Activated T-cell treated with anti-CD3 and anti-CD28 coated beads, Interleukin-2, amount 50 U/mL, for 48 hours (primary cell): Measurements from ENCODE around the gene RIN3.
"Not testable (repeated sequence)": the region's sequence is repeated elsewhere in the genome, so short reads cannot be mapped to it uniquely, and the experiment has no call there.

Experiments
- DNase-seq, 2 experiments: peaks; one replicate each; pipeline ENCODE4 v3.0.0-alpha.2; 2020

RIN3 gene

DNA sequence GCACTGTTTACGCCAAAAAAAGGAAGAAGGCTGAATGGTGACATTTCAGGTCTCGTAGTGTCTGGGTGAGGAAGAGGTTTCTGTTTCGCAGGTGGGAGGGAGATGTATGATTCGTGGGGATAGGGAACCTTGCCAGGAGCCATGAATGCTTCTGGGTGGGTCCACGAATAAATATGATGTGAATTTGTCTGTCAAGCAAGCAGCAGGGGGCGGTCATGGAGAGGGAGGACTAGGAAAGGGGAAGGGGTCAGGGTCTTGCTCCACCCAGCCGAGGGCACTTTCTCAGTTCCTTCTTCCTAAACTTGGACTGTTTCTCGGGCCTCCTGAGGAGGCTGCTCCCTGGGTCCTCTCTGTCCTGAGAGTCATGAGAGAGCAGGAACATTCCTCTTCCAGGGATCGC is 162.4 kb downstream of the RIN3 start:
- DNase-seq: no peak

DNA sequence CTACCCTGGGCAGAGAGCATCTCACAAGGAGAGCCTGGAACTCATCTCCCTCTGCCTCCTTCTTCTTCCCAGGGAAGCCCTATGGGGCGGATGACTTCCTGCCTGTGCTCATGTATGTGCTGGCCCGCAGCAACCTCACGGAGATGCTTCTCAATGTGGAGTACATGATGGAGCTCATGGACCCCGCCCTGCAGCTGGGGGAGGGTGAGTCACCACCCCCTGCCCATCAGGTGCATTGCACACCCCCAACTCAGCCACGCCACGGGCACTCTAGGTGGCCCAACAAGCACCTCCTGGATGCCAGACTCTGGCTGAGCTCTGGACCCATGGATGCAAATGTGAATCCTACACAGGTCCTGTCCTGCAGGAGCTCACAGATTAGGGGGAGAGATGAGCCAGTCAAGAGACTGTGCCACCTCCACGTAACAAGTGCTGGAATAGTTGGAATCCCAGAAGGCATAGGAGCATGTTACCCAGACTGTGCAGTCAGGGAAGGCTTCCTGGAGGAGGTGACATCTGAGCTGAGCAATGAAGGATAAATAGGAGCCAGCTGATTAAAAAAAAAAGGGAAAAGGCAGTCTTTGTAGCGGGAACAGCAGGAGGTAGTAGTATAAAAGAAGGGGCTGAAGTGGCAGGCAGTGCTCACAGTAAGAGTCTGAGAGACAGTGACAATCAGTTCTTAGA is 163.0 kb downstream of the RIN3 start:
- no peak for DNase-seq

DNA sequence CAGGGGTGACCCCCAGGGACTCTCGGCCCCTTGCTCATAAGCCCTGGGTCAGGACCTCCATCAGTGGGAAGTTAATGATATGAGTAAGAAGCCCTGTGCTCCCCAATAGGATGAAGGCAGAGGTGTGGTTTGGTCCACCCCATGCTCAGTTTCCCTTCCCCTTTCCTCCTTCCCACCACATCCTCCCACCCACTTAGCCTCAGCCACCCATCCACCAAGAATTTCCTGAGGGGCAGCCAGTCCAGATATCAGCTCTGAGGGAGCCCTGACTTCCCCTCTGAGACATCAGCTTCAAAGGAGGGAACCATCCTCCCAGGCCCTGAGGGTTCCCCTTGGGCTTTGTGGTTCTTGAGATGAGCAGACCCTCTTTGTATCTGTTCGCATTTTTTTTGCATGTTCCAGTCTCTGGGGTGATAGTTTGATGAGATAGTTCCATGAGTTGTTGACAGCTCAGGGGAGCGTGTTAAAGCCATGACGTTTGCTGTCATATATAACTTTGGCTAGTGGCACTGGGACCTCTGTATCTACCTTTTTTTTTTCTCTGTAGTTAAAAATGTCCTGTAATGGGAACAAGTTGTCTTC is 163.6 kb downstream of the RIN3 start:
- DNase-seq: peak; percentile 82 to 84

DNA sequence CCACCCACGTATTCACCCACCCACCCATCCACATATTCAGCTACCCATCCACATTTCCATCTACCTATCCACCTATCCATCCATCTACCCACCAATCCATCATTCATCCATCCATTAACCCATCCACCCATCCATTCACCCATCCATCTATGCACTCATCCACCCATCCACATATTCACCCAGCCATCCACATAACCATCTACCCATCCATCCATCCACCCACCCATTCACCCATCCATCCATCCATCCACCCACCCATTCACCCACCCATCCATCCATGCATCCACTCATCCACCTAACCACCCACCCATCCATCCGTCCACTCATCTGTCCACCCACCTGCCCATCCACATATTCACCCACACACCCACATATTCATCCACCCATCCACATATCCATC is 164.4 kb downstream of the RIN3 start:
- DNase-seq: no peak

DNA sequence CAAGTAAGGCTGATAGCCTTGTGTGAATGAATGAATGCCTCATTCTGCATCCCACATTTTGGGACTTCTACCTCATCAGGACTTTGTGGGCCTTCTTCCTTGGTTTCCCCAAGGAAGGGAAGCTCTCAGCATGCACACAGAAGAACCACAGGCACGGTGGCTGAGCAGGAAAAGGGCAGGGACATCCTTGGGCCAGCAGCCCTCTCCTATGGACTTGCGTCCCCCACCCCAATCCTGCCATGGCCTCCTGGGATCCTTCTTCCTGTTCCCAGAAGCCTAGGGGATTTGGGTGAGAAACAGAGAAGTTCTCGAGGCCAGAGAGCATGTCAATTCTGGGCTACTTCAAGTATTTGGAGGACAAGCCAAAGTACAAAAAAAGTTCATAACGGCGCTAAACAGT is 165.2 kb downstream of the RIN3 start:
- DNase-seq: no peak

DNA sequence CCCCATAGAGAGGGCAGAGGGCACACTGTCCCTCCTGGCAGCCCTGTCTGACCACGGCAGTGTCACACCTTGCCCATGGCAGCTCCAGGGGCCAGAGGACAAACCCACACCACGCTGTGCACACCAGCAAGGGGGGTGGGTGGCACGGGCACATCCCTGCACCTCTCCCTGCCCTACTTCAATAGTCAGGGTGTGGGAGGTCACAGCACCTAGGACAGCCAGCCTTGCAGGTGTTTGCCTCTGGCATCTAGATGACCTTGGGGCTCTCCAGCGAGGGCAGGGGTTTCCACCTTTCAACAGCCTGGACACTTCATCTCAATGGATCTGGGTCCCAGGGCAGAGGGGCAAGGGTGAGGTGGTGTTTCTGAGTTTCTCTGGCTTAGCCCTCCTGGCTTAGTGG is 165.7 kb downstream of the RIN3 start:
- DNase-seq: no peak

DNA sequence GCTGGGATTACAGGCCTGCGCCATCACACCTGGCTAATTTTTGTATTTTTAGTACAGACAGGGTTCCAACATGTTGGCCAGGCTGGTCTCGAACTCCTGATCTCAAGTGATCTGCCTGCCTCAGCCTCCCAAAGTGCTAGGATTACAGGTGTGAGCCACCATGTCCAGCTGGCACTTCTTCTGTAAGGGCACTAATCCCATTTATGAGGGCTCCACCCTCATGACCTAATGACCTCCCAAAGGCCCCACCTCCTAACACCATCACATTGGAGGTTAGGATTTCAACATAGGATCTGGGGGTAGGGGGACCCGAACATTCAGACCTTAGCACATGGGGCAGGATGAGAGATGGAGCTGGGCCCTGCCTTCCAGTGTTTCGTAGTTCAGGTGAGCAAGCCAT is 166.7 kb downstream of the RIN3 start:
- DNase-seq: not testable (repeated sequence)

DNA sequence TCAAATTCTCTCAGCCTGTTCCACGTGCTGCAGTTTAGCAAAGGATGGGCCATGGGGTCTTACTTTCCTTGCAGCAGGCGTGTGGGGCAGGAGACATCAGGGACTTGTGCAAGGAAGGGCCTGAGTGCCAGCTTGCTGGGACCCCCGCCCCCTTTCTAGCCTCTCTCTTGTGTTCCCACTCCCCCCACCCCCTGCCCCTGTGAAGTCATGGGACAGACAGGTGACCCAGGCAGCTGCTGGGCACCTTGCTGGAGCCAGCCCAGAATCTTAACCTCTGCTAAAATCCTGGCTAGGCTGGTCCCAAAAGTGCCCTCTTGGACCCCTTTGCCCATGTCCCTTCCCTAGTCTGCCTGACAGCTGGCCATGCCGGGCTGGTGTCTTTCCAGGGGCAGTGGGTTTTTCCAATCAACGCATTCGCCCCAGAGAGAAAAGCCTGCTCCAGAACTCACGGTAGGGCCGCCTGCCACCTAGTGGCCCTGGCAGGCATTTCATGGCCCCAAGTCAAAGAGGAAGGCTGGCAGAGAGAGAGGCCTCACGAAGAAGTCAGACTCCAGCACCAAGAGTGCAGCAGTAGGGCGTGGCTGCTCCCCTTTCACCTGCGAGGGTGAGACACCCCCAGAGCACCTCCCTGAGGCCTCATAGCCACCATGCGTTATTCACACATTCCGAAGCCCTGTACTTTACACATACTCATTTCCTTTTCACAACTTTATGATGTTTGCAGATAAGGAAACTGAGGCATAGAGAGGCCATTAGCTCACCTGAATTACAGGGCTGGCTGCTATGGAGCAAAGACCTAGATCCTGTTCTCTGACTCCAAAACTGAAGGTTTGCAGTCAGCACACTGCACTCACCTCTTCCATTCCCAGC is 167.4 kb downstream of the RIN3 start:
- peak; percentile 85 to 87 for DNase-seq

DNA sequence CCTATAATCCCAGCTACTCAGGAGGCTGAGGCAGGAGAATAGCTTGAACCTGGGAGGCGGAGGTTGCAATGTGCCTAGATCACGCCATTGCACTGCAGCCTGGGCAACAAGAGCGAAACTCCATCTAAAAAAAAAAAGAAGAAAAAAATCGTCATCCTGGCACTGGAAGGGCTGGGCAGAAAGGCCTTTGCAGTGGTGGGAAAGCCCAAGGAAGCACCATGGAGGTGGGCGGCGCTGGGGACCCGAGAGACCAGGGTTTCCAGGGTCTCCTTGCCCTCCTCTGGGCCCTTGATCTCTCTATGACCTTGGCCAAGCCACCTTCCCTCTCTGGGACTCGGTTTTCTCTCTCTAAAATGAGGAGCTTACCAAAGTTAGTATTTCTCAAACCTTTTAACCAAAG is 169.5 kb downstream of the RIN3 start:
- DNase-seq: no peak

DNA sequence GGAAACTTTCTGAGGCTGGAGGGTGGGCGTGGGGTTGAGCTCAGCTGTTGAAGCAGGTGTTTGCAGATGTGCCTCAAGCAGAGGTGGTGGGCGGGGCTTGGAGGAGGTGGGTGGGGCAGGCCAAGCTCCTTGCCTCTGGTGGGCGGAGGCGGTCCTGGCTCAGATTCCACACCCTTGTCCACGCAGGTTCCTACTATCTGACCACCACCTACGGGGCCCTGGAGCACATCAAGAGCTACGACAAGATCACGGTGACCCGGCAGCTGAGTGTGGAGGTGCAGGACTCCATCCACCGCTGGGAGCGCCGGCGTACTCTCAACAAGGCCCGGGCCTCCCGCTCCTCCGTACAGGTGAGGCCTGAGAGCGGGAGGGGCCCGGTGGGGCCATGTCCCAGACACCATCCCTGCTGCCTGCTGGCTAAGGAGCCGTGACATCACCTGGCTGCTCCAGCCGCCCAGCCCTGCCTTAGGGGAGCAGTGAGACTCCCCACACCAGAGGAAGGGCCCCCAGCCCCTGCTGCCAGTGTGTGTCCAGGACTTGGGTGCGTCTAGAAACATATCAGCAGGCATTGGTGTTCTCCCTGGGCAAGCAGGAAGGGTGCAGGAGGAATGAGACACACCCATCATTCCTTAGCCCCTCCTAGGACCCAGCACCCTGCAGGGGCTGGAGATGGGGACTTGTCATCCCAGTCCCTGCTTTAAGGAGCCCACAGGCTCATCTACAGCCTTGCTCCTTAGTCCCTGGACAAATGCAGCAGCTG is 171.4 kb downstream of the RIN3 start:
- DNase-seq: no peak

DNA sequence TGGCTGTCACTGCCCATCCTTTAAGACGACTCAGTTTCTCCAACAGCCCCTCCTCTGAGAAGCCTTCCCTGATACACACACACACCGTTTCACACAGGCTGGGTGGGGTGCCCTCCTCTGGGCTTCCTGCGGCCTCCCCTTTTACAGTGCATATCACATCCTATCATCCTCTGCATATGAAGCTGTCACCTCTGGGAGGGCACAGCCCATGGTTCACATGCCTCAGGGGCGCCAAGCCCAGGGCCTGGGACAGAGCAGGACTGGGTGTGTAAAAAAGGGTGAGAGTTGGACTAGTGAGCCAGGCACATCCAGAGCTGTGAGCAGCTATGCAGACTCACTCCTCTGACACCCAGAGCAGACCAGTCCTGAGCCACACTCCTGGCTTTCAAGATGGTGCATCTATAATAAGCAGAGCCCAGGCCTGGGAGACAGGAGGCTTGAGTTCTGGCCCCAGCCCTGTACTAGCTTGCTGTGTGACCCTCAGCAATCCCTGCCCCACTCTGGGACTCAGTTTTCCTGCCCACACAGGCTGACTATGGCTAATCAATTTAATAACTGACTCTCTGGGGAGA is 172.3 kb downstream of the RIN3 start:
- no peak for DNase-seq

DNA sequence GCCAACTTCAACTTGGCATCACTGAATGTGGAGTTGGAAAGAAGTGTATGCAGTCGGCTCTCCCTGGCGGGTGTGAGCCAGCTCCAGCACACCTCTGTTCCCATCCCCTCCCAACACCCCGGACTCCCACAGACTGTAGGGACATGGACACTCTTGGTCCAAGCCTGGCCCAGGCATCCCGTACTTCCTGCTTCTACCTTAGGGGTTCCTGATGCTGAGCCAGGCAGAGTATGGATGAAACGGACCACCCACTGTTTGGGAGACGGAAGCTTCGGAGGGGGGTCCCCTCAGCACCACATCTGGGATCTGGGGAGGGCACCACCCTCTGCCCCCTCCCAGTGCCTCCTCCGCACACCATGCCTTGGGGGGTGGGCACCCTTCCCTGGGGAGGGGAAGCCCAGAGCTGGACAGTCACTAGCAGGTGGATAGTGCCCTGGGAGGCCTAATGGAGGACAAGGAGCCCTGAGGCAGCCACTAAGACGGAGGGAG is 172.9 kb downstream of the RIN3 start:
- no peak for DNase-seq

DNA sequence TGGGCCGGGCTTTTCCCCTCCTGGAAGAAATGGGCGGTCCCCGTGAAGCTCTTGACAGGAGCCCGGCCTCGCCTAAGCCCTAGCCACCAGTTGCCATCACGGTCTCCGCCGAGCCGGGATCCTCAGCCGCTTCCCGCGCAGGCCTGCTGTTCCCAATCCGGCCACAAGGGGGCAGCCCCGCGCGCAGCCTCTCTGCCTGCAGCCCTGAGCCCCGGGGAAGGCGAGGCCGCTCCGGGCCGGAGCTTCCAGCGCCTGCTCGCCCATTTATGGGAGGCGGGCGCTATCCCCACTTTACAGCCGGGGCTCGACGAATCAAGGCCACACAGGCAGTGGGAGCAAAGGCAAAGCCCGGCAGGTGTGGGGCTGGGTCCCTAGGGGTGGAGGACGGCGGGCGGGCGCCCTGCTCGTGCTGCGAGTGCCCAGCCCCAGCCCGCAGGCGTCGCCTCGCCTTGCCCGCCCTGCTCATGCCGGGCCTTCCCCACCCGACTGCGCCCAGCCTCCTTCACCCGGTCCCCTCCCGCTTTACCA is 173.4 kb downstream of the RIN3 start:
- DNase-seq: peak; percentile 88 to 89

DNA sequence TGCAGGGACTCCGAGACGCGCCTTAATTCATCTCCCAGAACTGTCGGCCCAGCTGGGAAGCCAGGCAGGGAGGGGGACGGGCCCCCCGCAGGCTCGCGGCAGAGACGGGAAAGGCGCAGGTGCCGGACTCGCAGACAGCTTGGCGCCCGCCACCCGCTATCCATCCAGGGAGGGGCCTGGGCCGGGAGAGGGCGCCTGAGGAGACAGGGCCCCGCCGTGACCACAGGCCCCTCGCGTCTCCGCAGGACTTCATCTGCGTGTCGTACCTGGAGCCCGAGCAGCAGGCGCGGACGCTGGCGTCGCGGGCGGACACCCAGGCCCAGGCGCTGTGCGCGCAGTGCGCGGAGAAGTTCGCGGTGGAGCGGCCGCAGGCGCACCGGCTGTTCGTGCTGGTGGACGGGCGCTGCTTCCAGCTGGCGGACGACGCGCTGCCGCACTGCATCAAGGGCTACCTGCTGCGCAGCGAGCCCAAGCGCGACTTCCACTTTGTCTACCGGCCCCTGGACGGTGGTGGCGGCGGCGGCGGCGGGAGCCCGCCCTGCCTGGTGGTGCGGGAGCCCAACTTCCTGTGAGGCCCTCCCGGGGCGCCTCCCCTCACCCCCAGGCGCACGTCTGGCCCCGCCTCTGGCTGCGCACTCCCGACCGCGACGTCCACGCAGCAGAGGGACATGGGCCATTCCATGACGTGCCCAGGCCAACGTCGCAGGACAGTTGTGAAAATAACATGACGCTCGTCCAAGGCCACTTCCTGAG is 174.3 kb downstream of the RIN3 start:
- DNase-seq: no peak

DNA sequence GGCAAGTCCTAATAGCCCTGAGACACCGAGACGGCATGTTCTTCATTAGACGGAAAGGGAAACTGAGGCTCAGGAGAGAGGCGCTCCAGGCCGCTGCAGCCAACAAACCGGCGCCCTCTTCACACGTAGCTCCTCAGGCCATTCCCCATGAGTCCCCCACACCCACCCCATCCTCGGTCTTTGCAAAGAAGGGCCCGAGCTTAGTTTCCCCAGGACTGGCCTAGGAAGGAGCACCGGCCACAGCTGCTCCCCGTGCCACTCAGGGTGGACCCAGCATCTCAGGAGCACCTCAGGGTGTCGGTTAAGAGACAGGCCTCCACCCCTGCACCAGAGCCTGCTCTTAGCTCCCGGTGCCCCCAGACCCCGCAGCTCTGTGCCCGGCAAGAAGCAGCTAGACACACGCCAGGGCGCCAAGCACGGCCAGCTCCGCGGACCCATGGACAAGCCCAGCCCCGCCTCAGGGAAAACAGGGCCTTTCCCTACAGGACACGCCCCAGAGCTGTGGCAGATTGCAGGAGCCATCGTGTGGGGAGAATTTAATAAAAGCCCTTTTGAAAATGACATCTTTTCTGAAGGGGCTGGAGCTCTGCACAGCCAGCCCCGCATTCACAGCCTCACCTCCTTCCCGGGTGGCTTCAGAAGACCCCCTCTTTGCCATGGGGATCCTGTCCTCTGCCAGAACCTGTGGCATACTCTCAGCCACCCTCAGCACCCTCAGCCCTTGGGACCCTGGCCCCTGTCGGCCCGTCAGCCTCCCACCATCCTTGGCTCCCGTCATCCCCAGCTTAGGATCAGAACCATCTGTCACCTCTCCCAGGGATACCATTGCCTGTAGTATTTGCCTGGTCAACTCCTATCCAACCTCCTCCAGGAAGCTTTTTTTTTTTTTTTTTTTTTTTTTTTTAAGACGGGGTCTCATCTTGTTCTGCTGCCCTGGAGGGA is 175.1 kb downstream of the RIN3 start:
- no peak for DNase-seq

DNA sequence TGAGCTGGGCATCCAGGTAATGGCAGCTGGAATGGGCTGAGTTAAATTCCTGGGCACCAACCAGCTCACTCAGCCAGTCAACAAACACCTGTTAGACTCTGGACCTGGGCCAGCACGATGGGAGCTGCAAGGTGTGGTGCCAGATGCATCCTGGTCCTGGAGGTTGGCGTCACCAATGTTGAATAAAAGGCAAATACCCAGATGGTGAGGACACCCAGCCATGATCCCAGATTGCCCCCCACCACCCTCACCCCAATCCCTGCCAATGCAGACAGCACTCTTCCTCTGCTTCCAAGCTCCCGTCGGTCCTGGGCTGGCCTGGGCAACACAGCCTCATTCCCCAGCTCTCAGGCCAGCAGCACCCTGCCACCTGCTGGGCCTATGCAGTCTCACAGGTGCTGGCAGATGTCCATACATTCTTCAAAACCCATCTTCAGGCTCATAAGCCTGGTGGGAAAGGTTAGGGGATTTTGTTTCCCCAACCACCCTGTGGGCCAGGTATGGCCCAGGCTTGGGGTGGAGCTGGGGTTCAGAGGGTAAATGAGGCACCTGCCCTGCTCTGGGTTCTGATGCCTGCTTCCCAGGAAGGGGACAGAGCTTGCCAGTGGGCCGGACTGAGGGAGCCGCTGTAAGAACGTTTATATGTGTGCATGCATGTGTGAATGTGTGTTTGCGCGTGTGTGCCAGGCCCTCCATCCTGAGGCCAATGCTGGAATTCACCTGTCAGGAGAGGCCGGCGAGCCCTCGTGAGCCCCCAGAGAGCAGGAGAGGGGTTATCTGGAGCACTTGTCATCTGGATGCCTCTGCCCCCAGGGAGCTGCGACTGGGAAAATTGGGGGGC is 176.8 kb downstream of the RIN3 start:
- DNase-seq: no peak

DNA sequence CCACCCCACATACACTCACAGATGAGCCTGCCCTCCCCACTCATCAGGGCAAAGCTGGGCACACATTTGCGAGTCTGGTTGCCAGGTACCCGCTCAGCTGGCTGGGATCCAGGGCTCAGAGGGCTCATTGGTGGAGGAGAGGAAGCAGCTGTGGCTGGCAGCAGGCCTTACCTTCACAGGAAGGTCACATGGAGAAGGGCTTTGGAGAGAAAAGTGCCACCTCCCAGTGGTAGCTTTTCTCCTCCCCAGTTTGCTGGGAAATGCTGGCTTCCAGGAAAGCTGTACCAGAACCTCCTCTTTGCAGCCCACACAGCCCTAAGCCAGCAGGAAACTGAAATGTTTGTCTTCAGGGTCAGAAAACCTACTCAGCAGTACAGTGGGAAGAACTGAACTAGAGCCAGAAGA is 179.2 kb downstream of the RIN3 start:
- DNase-seq: no peak

DNA sequence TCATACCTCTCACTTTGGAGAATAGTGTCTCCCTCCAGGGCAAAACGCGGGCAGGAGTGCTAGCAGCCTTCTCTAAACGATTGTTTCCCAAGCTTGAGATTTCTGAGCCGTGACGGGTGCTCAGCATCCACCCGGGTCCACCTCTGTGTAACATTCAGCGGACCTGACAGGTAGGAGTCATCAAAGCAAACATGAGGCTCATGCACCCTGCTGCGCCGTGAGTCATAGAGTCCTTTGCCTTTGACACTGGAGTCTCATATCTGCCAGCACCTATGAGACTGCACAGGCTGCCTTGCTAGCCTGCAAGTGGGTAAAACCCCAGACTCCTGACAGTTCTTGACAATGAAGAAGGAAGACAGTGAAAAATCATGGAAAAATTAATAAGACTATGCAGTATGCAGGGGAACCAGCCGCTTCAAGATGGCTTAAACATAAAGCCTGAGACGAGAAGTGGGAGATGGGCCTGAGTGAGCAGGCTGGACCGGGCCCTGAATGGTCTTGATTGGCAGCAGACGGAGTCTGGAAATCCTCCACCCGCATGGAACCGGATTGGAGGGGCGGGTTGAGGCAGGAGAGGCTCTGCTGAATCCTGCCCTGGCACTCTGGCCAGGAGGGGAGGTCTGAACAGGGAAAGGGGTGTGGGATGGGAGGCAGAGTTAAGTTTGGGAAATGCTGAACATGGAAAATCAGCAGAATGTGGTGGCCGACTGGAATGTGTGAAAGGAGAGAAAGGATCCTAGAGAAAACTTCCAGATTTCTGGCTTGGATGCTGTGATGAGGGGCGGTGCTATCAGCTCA is 180.6 kb downstream of the RIN3 start:
- peak in 1 of 2 experiments; percentile 55 for DNase-seq

DNA sequence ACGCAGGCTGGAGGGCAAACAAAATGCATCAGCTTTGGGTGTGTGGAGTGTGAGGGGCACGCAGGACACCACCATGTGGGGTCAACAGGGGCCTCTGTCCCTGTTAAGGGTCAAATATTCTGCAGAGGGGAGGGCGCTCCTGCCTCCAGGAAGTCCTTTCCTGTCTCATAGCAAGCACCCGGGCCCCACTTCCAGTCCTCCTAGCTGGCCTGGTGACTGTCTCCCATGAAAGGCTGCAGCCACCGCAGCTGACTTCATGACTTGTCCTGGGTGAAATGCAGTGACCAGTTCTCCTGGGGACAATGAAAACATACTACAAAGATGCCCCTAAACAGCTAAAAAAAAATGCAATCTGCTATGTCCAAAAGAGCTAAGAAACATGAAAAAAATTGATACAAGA is 181.2 kb downstream of the RIN3 start:
- no peak for DNase-seq
